ENCODE measurements around the gene NINJ1. TPM values are rescaled to one million over a fixed set of nuclear protein-coding genes. Genes with fewer than 3 reads are reported as not detected.

The NINJ1 gene
- total RNA-seq, 4 donors from 2014 or later = 47.0 to 56.8 (median 54.5) TPM

DNA sequence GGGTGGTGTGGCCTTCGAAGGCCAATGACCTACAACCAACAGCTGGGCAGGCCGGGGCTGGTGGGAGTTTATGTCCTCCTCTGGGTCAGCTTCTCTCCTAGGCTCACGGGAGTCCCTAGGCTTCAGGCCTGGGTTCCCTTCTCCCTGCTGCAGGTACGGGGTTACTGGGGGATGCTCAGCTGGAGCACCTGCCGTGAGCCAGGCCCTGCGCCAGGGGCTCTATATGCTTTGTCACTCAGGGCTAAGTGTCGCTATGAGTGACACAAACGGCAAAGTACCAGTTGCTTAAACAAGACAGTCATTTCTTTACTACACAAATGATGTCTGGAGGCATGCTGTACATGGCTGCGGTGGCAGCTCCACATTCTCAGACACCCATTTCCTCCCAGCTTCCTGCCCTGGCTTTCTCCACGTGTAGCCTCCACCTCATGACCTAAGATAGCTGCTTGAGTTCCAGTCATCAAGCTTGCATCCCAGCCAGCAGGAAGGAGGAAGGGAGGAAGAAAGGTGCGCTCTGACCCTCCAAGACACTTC lies 22.5 kb upstream of the NINJ1 start:
- H3K4me1 ChIP-seq = peaks cover 0 to 7% (median 2%) of the 10 kb centered on the region in 4 donors
- no peak overlapping the region for H3K27ac ChIP-seq
- H3K36me3 ChIP-seq = no peaks in the 10 kb centered on the region
- TF ChIP-seq CTCF (IDR thresholded peaks at IDR 0.05) (no peak), POLR2A (IDR thresholded peaks at IDR 0.05) (no peak)
- DNase-seq = no peak
- no peaks in the 10 kb centered on the region for H3K27me3 ChIP-seq
- H3K9me3 ChIP-seq = no peaks in the 10 kb centered on the region
- H3K4me3 ChIP-seq = no peak overlapping the region

GRCh38 chr9:93155716-93156474 lies 21.8 kb upstream of the NINJ1 start:
- Histone ChIP-seq H3K4me1 (peaks cover 0 to 7% (median 2%) of the 10 kb centered on the region in 4 donors), H3K36me3 (no peaks in the 10 kb centered on the region), H3K27ac (no peak overlapping the region), H3K27me3 (no peaks in the 10 kb centered on the region), H3K4me3 (no peak overlapping the region), H3K9me3 (no peaks in the 10 kb centered on the region)
- DNase-seq = no peak
- TF ChIP-seq POLR2A (IDR thresholded peaks at IDR 0.05) = no peak
- TF ChIP-seq CTCF (IDR thresholded peaks at IDR 0.05) = no peak

DNA sequence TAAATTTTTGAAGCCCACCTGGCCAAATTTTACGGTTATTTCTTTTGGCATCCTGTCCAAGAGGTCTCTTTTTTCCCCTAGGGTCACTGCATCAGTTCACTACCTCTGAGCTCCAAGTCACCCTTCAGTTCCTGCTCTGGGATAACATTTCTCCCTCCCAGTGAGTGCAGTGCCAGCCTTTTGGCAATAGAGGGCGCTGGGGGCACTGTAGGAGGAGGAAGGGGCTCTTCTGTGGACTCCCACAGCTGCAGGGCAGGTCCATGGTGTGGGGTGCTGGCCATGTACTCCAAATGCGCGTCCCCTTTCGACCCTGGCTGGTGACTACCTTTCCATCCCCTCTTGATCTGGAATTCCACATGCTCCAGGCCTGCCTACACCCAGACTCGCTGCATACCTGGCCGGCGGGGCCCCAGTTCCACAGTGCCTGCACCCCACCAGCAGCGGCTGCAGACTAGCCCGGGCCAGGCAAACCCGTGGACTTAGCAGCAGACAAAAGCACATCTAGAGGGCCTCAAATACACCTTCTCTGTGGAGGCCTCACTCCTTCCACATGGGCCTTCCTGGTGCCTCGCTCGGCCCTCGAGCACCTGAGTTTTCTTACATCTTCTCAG lies 20.3 kb upstream of the NINJ1 start:
- H3K9me3 ChIP-seq = no peaks in the 10 kb centered on the region
- H3K4me3 ChIP-seq = no peak overlapping the region
- TF ChIP-seq POLR2A (IDR thresholded peaks at IDR 0.05) (no peak), CTCF (IDR thresholded peaks at IDR 0.05) (peak in 4 of 6 experiments; percentile 27 to 53 (median 48))
- H3K4me1 ChIP-seq = no peaks in the 10 kb centered on the region
- H3K27me3 ChIP-seq = no peaks in the 10 kb centered on the region
- H3K36me3 ChIP-seq = no peaks in the 10 kb centered on the region
- no peak for DNase-seq
- H3K27ac ChIP-seq = no peak overlapping the region

DNA sequence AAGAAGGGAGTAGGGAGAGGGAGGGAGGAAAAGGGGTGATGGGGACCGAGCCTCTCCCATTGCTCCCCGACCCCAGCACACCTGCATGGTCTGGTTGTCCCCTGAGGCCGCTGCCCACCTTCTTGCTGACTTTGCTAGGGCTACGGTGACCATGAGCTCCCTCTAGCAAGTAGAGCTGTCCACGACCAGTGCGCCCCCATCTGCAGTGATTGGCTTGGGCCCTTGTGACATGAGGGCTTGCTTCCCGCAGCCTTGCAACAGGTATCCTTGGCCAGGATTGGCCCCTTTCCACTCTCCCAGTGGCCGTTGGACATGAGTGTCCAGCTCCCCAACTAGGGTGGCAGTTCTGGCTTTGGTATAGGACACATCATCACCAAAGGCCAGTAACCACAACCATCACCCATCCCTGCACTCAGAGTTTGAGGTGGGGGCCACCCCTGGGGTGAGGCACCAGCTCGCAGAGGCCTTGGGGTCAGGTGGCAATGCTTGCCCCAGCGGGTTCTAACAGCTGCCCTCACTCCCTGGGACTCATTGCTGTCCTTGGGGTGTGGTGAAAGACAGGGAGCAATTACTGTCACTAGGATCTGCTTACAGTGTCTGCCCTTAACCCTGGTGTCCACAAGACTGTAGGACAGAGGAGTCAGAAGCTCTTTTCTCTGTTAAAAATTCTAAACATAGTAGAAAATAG lies 17.2 kb upstream of the NINJ1 start:
- no peak for DNase-seq
- no peak overlapping the region for H3K27ac ChIP-seq
- no peaks in the 10 kb centered on the region for H3K27me3 ChIP-seq
- H3K4me1 ChIP-seq = no peaks in the 10 kb centered on the region
- TF ChIP-seq POLR2A (IDR thresholded peaks at IDR 0.05) = no peak
- no peak for TF ChIP-seq CTCF (IDR thresholded peaks at IDR 0.05)
- no peaks in the 10 kb centered on the region for H3K36me3 ChIP-seq
- H3K9me3 ChIP-seq = no peaks in the 10 kb centered on the region
- no peak overlapping the region for H3K4me3 ChIP-seq

DNA sequence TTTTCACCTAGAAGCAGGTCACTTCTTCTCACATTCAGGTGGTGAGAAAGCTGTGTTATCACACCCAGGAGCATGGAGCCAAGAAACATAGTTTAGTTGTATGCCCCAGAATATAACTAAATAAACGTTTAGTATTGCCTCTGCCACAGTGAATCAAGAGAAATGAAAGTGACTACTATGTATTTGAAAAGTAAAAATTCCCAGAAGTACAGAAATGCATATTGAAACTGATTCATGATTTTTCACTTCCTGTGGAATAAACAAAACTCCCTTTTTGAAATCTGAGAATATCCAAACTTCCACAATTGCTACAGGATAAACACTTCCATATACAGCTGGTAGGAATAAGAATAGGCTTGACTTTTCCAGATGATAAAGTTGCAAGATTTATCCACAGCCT lies 15.3 kb upstream of the NINJ1 start:
- Histone ChIP-seq H3K4me3 (no peak overlapping the region), H3K27ac (no peak overlapping the region), H3K9me3 (no peaks in the 10 kb centered on the region), H3K36me3 (no peaks in the 10 kb centered on the region), H3K4me1 (peaks cover 0 to 6% (median 0%) of the 10 kb centered on the region in 4 donors), H3K27me3 (no peaks in the 10 kb centered on the region)
- no peak for DNase-seq
- TF ChIP-seq POLR2A (IDR thresholded peaks at IDR 0.05) = no peak
- TF ChIP-seq CTCF (IDR thresholded peaks at IDR 0.05) = no peak

Measured in Peyer's patch (tissue), 4 donors.